Middle frontal gyrus (tissue), 1 donor: ENCODE results near the gene SLC16A13.
"Not testable (repeated sequence)": the region's sequence is repeated elsewhere in the genome, so short reads cannot be mapped to it uniquely, and the experiment has no call there.

ENCODE experiments used
- DNase-seq: peaks from one replicate; pipeline ENCODE4 v3.0.0-alpha.2; 2015; ENCODE audit warnings: low spot score; ENCODE audit errors: extremely low spot score

The SLC16A13 gene

DNA sequence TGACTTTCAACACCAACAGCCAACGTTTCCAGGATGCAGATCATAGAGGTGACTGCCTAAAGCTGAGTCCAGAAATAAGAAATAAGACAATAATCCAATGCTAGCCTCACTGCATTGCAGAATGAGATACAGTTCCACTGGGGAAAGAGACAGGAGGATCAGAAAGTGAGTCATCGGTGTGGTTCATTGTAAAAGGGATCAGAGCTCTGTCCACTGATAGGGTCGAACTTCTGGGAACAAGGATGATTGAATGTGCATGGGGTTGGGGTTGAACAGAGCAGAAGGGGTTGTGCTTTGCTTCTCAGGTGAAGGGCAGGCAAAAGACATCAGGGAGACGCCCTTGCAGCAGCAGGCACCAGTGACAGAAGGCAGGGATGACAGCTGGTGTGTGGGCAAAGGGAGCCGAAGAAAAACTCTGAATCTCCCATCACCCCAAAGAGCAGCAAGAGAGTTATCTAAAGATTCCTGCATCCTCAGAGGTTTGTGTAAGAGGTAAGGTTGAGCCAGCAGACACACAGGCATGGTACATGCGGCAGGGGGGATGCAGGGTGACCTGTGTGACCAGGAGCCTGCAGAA, 27.8 kb downstream of the SLC16A13 start:
- no peak for DNase-seq

DNA sequence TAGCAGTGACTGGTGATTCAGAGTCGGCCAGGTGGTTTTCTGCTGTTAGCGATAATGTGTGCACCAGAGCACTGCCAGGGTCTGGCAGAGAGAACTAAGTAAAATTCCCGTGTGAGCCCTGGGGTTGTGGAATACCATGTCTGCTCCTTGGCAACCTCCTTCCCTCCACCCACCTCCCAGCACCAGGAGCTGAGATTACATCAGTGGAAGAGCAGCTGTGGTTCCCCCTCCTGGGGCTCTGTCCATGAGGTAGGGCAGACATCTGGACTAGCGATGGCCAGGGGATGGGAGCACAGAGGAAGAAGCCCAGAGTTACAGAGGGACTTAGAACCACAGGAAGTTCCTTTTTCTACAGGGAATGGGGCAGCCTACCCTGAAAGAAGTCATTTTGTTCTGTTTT, 28.4 kb downstream of the SLC16A13 start:
- no peak for DNase-seq

GRCh38 chr17:7067198-7067597, 31.4 kb downstream of the SLC16A13 start:
- no peak for DNase-seq

- no peak for DNase-seq
Observed at GRCh38 chr17:7068268-7068667, 32.5 kb downstream of the SLC16A13 start.

- DNase-seq: no peak
Observed at GRCh38 chr17:7070712-7071111, 34.9 kb downstream of the SLC16A13 start.

DNA sequence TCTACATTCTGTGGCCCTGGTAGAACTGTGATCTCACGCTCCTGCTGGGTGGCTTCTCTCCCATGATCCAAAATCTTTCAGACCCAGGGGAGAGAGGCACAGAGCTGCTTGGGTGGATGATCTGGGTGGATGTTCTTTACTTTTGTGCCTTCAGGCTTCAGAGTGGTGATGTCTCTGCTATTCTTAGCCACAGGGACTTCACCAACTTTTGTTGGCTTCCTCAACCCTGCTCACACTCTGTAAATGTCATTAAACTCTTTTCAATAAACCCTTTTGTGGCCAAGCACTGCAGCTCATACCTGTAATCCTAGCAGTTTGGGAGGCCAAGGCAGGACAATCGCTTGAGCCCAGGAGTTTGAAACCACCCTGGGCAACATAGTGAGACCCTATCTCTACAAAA, 36.6 kb downstream of the SLC16A13 start:
- no peak for DNase-seq

DNA sequence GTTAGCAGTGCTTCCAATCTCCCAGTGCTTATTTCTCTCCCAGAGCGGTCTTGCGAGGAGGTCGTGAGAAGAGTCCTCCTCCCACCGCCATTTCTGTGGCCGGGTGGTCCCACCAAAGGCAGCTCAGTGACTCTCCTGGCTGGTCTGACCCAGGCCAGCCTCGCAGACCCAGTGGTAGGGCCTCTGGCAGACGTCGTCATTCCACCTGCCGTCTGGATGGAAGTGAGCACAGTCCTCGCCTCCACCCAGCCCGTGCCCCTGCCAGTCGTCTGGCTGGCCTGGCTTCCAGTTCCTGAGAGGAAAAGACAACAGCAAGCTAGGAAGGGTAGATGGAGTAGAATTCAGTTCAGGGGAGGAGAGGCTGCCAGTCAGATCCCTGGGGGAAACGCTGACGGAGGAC, 39.1 kb downstream of the SLC16A13 start:
- DNase-seq: no peak

DNA sequence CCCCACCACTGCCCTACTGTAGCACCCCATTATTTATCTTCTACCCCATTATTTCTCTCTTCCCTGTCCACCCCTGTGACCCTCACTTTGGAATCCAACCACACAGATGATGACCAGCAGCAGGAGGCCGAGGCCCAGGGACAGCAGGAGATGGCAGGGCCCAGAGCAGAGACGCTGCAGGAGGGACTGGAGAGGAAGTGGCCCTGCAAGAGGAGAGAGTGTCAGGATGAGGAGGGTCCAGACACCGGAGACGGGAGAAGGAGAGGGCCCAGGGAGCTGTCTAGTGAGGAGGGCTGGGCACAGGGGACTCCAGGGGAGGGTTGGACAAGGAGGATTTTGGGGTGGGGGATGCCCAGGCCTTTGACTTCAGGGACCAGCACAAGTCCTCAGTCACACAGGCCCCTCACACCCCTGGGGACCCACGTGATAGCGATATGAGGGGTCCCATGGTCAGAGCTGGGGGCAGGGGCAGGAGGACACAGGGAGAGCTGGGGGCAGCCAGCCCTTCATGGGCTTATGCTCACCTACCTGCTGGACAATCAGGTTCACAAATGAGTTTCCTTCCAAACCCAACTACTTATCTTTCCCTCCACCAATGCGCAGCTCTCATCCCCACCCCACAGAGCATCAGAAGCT, 42.2 kb downstream of the SLC16A13 start:
- DNase-seq: no peak

DNA sequence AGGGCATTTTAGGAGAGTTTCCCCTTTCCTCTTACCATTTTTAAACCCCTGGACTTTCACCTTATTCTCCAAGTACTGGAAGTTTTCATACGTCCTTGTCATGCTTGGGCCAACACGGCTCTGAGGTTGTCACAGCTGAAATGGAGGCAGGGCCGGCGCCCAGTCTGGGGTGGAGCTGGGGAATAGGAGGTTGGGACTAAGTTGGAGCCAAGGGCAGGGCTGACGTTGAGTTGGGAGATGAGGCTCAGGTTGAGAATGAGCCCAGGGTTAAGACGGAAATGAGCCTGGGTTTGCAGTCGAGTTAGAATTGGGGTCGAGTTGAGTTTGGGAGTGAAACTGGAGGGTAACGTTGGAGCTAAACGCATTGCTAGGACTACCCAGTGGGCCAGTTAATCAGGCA, 42.9 kb downstream of the SLC16A13 start:
- DNase-seq: no peak

DNA sequence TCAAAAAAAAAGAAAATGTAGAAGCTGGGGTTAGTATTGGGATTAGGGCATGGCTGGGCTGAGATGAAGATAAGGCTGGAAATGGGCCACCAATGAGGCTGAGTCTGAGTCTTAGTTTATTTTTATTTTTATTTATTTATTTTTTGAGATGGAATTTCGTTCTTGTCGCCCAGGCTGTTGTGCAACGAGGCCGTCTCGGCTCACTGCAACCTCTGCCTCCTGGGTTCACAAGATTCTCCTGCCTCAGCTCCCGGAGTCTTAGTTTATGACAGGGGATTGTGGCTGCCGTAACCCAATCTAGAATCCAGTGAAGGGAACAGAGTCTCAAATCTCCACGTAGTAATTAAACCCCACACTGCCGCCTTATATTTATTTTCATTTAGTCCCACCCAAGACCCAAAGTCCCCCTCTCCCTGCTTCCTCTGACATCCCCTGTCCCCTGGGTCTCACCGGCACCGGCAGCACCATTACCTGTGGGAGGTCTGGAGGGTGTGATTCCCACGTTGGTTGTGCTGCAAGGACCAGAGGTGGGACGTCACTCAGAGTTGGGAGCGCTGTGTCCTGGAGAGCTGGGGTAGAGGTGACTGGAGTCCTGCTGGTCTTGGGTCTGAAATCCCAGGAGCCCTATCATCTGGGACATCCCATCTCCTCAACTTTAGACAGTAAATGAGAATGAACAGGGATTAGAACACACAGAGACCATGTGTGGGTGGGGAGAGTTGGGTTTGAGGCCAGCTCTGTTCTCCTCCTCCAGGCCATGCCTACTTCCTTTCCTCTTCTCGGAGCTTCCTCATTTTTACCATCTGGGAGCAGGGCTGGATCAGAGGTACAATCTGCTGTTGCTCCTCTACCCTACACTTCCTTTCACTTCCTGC, 44.0 kb downstream of the SLC16A13 start, which contains the start of gene CLEC10A:
CLEC10A (minus strand) TSS at position 671 of the 875 bp plus-strand sequence. CDS start 1,439 bp downstream, outside the sequence.
- DNase-seq: no peak

DNA sequence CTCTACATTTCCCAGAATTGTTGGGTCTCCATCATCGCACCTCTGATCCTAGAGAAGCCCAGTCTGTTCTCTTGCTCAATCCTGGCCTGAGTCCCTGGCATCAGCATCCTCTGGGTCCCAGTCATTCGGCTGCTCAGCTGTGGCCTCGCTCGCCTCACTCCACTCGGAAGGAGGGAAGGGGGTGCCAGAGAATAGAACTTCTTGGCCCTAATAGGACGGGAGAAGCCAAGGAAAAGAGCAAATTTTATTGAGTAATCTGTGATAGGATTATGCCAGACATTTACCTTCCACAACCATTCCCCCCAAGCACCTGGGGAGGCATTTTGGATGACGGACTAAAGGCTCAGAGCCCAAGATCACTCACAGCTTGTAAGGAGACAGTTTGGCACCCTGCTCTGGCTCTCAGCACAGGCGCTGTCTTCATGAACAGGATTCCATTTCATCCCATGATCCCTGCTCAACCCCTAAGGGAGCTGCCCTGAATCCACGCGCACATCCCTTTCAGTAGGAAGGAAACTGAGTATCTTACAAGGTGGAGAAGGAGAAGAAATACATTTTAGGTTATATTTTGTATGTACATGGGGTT, 44.7 kb downstream of the SLC16A13 start:
- DNase-seq: no peak

DNA sequence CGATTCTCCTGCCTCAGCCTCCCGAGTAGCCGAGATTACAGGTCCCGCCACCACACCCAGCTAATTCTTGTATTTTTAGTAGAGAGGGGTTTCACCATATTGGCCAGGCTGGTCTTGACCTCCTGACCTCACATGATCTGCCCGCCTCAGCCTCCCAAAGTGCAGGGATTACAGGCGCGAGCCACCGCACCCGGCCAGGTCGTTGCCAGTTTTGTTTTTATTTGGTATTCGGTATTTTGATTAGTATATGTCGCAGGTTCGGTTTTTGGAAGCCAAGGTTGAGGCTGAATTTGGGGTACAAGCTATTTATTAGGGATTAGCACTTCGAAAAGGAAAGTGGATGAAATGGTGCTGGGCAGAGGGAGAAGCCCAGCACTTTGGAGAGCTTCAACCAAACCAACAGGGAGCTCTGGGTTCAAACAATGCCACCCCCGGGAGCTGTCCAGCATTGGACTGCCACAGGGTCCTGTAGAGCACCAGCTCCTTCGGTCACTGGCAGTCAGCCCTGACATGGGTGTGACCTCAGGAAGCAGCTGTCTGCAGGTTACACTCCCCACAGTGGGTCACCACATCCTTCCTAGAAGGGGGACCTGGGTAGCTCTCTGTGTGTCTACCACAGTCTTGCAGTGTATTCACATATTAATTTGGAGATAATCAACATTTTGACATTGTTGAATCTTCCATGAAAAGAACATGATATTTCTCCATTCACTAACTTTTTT, 45.7 kb downstream of the SLC16A13 start:
- no peak for DNase-seq

DNA sequence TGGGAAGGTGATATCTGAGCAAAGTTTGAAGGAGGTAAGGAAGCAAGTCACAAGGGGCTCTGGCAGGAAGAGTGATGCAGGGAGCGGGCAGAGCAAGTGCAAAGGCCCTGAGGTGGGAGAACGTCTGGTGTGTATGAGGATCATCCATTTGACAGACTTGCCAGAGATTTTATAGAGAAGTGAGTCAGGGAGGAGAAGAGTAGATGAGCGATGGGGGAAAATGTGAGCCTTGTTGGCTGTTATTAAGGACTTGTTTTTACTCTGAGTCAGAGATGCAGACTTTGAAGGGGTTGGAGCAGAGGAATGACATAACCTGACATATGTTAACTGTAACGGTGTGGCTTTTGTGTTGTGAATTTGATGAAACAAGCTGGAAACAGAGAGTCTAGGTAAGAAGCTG, 47.8 kb downstream of the SLC16A13 start:
- DNase-seq: no peak

GRCh38 chr17:7084088-7084487, 48.3 kb downstream of the SLC16A13 start:
- no peak for DNase-seq

DNA sequence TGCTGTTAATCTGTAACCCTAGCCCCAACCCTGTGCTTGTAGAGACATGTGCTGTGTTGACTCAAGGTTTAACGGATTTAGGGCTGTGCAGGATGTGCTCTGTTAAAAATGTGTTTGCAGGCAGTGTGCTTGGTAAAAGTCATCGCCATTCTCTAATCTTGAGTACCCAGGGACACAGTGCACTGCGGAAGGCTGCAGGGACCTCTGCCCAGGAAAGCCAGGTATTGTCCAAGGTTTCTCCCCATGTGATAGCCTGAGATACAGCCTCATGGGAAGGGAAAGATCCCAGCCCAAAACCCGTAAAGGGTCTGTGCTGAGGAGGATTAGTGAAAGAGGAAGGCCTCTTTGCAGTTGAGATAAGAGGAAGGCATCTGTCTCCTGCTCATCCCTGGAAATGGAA, 52.6 kb downstream of the SLC16A13 start:
- not testable (repeated sequence) for DNase-seq

DNA sequence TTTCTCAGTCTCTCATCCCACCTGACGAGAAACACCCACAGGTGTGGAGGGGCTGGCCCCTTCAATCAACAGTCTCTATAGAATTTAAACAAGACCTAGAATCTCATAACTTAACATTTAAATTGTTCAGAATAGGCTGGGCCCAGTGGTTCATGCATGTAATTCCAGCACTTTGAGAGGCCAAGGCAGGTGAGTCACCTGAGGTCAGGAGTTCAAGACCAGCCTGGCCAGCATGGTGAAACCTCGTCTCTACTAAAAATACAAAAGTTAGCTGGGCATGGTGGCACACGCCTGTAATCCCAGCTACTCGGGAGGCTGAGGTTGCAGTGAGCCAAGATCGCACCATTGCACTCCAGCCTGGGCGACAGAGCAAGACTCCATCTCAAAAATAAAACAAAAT, 53.8 kb downstream of the SLC16A13 start:
- not testable (repeated sequence) for DNase-seq
